ENCODE data around the gene GUCY1A1. TPM values are rescaled to one million over a fixed set of nuclear protein-coding genes. Genes with fewer than 3 reads are reported as not detected.

The GUCY1A1 gene
- total and polyA plus RNA-seq, 2 of the 4 experiments (the other 2 are of a cell fraction): 0.19 to 0.54 TPM

DNA sequence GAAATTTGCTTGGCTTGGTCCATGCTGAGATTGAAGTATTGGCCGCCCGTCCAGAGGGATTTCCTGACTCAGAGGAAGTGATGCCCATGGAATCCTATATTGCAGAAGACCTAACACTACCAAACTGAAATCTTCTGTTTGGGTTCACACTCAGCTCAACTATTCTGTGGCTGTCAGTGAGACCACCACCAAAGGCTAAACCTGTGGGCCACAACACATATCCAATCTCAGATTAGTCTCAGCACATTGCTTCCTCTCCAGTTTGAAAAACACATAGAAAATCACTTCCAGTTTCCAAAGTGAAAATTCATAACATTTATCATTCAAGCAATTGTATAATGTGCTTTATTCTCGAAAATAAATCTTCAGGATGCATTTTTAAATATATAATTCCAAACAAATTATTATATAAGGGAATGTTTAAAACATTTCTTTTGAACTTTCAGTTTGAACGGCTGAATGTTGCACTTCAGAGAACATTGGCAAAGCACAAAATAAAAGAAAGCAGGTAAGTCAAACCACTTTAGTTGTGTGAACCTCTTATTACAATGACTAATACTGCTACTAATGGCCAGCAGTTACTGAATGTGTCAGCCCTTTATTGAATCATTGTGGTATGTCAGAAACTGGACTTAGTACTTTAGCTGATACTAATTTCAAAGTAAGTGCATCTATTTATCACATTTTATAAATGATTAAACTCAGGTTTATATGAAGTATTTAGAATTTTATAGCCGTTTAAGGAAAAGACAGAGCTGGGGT, 37.0 kb downstream of the GUCY1A1 start:
- Histone ChIP-seq H2BK120ac (ENCODE audit: low read depth, low read length) (no peak overlapping the region), H2BK15ac (ENCODE audit: low read depth, low read length) (no peak overlapping the region), H3K79me1 (ENCODE audit: low read depth in 1 of 2, low read length in 2 of 2) (no peaks in the 10 kb centered on the region), H2AFZ (replicated peaks; ENCODE audit: low read length, poor library complexity) (no peak overlapping the region), H4K20me1 (ENCODE audit: insufficient read depth, low read length) (no peaks in the 10 kb centered on the region), H3K18ac (ENCODE audit: low read depth, low read length) (no peak overlapping the region), H3K9ac (ENCODE audit: low read depth, low read length) (no peak overlapping the region), H3K4me3 (ENCODE audit: insufficient read depth, low read depth, low read length) (no peak overlapping the region), H3K27ac (ENCODE audit: insufficient read depth, low read length) (no peak overlapping the region), H3K14ac (replicated peaks; ENCODE audit: low read depth, low read length) (no peak overlapping the region), H3K27me3 (ENCODE audit: control insufficient read depth, insufficient read depth, low read length) (no peaks in the 10 kb centered on the region), H4K8ac (ENCODE audit: low read depth in 2 of 2, low read length in 2 of 2) (no peak overlapping the region), H3K4me1 (ENCODE audit: control insufficient read depth, insufficient read depth, low read length) (0 out of 2 replicates have a peak, but pooled peaks cover 1% of the 10 kb centered on the region), H3K9me3 (ENCODE audit: control insufficient read depth, insufficient read depth, low read length) (peaks cover 3% of the 10 kb centered on the region), H4K91ac (ENCODE audit: insufficient read depth, low read depth, low read length) (no peak overlapping the region), H3K56ac (ENCODE audit: extremely low read depth, insufficient read depth, low read length) (no peak overlapping the region), H3K9me1 (ENCODE audit: insufficient read depth, low read length) (no peaks in the 10 kb centered on the region), H2BK20ac (ENCODE audit: low read depth, low read length) (no peak overlapping the region), H3K4me2 (ENCODE audit: low read depth, low read length) (no peak overlapping the region), H3K4ac (ENCODE audit: low read depth, low read length) (no peak overlapping the region), H2AK5ac (ENCODE audit: low read depth, low read length) (no peak overlapping the region), H2BK5ac (ENCODE audit: low read depth, low read length, poor library complexity, severe bottlenecking) (no peak overlapping the region), H3K36me3 (ENCODE audit: control insufficient read depth, insufficient read depth, low read length) (no peaks in the 10 kb centered on the region), H2AK9ac (replicated peaks; ENCODE audit: low read depth, low read length, poor library complexity) (no peak overlapping the region), H3K23ac (ENCODE audit: low read depth, low read length) (no peak overlapping the region), H4K5ac (ENCODE audit: low read depth, low read length) (no peak overlapping the region)
- in situ Hi-C loops (cut with MboI; ENCODE audit: low sequenced_read_pairs): no loop called here
- POLR2A ChIA-PET (ENCODE audit: unreplicated experiment): no interaction called here
- dilution Hi-C loops (cut with HindIII; ENCODE audit: low sequenced_read_pairs, unreplicated experiment): no loop called here
- DNase-seq: peak; percentile 47
- no CpG with 5 or more reads among the region's 5 CpGs for WGBS, 2 experiments (ENCODE audit: extremely low coverage in 2 of 2, insufficient read length in 1 of 2)
- no peak for TF ChIP-seq CEBPB (IDR thresholded peaks at IDR 0.05; ENCODE audit: low read depth, low read length)
- TF ChIP-seq MAZ (IDR thresholded peaks at IDR 0.05; ENCODE audit: borderline replicate concordance, low read depth, low read length): no peak
- no peak for TF ChIP-seq RAD21 (IDR thresholded peaks at IDR 0.05; ENCODE audit: low read length)
- no peak for TF ChIP-seq POLR2A (IDR thresholded peaks at IDR 0.05; ENCODE audit: low read depth, low read length)
- TF ChIP-seq BHLHE40 (IDR thresholded peaks at IDR 0.05; ENCODE audit: low read depth, low read length): no peak
- no peak for TF ChIP-seq RCOR1 (IDR thresholded peaks at IDR 0.05; ENCODE audit: insufficient replicate concordance, low read length)
- no peak for TF ChIP-seq MXI1 (IDR thresholded peaks at IDR 0.05; ENCODE audit: borderline replicate concordance, low read depth, low read length)
- TF ChIP-seq, protein P1, sequence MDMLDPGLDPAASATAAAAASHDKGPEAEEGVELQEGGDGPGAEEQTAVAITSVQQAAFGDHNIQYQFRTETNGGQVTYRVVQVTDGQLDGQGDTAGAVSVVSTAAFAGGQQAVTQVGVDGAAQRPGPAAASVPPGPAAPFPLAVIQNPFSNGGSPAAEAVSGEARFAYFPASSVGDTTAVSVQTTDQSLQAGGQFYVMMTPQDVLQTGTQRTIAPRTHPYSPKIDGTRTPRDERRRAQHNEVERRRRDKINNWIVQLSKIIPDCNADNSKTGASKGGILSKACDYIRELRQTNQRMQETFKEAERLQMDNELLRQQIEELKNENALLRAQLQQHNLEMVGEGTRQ (IDR thresholded peaks at IDR 0.05; ENCODE audit: low read depth, low read length): no peak
- TF ChIP-seq, protein P2, sequence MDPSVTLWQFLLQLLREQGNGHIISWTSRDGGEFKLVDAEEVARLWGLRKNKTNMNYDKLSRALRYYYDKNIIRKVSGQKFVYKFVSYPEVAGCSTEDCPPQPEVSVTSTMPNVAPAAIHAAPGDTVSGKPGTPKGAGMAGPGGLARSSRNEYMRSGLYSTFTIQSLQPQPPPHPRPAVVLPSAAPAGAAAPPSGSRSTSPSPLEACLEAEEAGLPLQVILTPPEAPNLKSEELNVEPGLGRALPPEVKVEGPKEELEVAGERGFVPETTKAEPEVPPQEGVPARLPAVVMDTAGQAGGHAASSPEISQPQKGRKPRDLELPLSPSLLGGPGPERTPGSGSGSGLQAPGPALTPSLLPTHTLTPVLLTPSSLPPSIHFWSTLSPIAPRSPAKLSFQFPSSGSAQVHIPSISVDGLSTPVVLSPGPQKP (IDR thresholded peaks at IDR 0.05; ENCODE audit: borderline replicate concordance, low read depth, low read length): no peak
- no peak for TF ChIP-seq CHD1 (IDR thresholded peaks at IDR 0.05; ENCODE audit: low read depth, low read length)
- TF ChIP-seq FOS (IDR thresholded peaks at IDR 0.05; ENCODE audit: low read depth, low read length): no peak
- no TSS peak for BruUV-seq (replicated peaks)
- intact Hi-C loops (cut with micrococcal nuclease): no loop called here
- no peak for ATAC-seq (ENCODE audit: low read depth)
- CTCF ChIA-PET: interaction anchor here (0.7 kb wide), 1 partner anchor 98 kb away, joined by 3 read pairs; no protein-coding TSS in a partner anchor
